RCC 7860 (cell line): Measurements from ENCODE around the gene PTPRF.

Source experiments
- DNase-seq: peaks from one replicate; pipeline ENCODE4 v3.0.0-alpha.2; 2015; ENCODE audit warnings: low spot score
- FAIRE-seq: peaks from 2 replicates; lab custom pipeline; 2012; peaks lifted over from hg19 to GRCh38; lab: Jason Lieb, UNC

Gene PTPRF

DNA sequence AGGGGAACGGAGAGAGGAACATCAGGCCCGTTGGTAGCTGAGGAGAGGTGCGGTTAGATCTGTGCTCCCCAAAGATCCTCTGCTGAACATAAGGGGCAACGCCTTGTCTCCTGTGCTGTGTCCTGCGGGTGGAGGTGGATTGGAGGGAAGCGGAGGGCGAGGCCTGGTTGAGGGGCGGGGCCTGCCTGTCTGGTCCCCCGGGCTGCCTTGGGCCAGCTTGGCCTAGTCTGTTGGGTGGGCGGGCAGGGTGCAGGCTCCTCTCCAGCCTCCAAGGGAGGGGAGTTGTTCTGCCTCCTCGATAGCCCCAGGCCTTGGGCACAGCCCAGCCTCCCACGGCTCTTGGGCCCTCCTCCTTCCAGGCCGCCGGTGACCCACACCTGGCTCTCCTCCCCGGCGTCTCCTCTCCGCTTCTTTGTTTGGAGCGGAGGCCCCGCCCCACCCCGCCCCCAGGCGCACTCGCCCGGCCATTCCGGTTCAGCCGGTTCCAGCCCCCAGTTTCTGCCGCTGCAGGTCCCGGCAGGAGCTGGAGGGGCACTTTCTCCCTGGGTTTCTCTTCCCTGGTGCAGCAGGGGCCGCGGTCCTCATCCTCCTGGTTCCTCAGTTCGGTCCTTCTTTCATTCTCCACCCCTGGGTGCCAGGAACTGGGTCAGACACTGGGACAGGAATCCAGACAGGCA, 19.4 kb downstream of the PTPRF start:
- FAIRE-seq (no peak), DNase-seq (no peak)

- DNase-seq: no peak
- no peak for FAIRE-seq
Measured at GRCh38 chr1:43550598-43551246, 20.0 kb downstream of the PTPRF start.

DNA sequence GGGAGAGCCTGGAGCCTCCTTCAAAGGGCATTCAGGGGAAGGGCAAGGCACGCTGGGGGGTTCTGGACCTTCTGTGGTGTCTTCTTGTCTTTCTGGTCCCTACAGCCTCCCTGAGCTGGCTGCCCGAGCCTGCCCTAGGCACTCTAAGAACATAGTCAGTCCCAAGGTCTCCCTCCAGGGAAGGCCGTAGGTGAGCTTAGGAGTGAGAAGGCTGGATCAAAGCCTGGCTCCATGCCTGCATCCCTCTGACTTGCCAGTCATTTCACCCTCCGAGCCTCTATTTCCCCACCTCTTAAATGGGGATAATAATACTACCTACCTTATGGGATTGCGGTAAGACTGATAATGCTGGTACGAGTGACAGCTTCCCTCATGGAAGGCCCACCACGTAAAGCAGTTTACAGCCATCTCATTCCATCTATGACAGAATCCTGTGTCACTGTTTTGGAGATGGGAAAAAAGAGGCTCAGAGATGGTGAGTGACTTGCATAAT, 20.8 kb downstream of the PTPRF start:
- DNase-seq: no peak
- FAIRE-seq: no peak

DNA sequence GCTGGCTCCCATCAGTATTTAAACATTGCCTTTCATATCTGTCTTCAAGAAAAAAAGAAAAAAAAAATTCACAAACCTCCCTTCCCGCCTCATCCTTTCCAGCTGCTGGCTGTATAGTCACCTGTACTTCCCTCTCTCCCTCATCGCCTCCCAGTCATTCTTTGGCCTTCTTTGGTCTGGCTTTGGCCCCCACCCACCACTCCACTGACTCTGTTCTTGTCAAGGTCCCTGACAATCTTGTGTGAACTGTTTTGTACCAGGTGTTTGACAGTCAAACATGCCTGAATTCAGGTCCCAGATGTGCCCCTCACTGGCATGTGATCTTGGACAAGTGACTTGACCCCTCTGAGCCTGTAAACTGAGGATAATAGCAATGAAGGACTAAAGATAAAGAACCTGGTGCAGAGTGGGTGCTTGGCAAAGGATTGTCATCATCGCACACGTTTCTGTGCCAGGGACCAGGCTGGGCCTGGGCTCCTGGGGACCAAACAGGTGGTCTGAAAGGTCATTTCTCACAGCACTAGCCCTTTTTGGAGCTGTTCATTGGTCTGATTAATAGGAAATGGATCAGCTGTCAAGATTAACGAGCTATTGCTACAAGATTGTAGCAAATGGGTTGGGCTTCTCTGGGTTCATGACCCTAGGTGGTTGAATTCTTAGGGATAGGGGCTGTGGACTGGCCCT, 21.5 kb downstream of the PTPRF start:
- DNase-seq (no peak), FAIRE-seq (no peak)

DNA sequence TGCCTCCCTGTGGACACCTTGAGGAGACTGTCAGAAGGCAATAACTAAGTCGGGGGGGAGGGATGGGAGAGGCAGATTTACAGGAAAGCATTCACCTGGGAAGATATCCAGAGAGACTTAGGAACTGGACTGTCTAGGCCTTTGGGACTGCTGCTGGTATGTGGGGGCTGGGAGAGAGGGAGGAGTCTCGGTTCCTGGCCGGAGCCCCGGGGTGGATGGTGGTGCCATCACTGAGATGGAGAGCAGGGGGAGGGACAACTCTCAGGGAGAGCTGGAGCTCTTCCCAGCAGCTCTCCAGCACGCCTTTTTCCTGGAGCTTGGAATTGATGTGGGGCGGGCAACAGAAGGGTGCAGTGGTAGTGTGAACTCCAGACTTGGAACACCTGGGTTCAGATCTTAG, 22.1 kb downstream of the PTPRF start:
- no peak for DNase-seq

GRCh38 chr1:43554444-43554992, 23.8 kb downstream of the PTPRF start:
- FAIRE-seq (no peak), DNase-seq (no peak)

More for the DNA sequence above, 22.1 kb downstream of the PTPRF start:
- FAIRE-seq: no peak

DNA sequence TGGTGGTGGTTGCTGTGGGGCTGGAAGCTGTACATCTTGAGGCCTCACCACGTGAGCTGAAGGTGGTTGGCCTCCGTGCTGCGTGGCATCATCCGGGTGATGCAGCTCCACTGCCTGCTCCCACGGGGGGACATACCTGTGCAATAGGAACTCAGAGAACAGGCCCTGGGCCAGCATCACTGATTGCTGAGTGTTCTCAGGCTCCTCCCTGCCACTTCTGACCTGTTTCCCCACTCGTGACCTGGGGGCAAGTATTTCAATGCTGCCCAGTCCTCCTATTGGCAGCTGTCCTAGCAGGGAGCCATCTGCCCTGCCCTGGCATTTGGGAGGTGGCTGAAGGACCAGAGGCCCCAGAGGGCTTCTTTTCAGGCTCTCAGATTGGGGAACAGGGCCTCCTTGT, 26.1 kb downstream of the PTPRF start:
- no peak for FAIRE-seq
- DNase-seq: no peak

DNA sequence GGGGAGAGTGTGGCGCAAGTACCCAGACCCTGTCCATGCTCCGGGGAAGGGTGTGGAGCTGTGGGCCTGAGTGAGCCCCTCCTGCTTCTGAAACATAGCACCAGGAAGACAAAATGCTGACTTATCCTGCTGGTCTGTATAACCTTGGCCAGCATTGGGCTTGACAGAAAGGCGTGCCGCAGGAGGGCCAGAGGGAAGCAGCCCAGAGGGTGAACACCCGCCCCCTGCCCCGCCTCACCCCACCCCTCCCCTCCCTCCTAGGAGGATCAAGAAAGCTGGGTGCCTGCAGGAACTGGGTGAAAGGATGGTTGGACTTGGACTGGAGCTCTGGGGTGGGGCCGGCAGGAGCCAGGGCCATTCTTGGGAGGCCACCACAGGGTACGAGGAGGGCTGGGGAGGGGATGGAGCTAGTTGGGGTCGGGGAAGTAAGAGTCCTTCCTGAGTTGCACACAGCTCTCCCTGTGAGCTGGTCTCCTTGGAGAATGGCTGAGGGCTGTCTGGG, 27.1 kb downstream of the PTPRF start:
- no peak for FAIRE-seq

GRCh38 chr1:43558346-43558841, 27.7 kb downstream of the PTPRF start:
- FAIRE-seq (no peak), DNase-seq (no peak)

More for the DNA sequence above, 27.1 kb downstream of the PTPRF start:
- DNase-seq: no peak

DNA sequence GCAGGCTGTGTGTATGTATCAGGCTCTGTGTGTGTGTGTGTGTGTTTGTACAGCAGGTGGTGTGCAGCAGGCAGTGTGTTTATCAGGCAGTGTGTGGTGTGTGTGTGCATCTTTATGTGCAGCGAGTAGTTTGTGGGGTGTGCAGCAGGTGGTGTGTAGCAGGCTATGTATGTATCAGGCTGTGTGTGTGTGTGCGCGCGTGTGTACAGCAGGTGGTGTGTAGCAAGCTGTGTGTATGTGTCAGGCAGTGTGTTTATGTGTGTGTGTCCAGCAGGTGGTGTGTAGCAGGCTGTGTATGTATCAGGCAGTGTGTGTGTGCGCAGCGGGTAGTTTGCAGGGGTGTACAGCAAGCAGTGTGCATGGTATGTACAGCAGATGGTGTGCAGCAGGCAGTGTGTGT, 29.0 kb downstream of the PTPRF start:
- FAIRE-seq (no peak), DNase-seq (no peak)

GRCh38 chr1:43560286-43560685, 29.6 kb downstream of the PTPRF start:
- FAIRE-seq: no peak
- no peak for DNase-seq

GRCh38 chr1:43563876-43564539, 33.3 kb downstream of the PTPRF start:
- FAIRE-seq (no peak), DNase-seq (no peak)

DNA sequence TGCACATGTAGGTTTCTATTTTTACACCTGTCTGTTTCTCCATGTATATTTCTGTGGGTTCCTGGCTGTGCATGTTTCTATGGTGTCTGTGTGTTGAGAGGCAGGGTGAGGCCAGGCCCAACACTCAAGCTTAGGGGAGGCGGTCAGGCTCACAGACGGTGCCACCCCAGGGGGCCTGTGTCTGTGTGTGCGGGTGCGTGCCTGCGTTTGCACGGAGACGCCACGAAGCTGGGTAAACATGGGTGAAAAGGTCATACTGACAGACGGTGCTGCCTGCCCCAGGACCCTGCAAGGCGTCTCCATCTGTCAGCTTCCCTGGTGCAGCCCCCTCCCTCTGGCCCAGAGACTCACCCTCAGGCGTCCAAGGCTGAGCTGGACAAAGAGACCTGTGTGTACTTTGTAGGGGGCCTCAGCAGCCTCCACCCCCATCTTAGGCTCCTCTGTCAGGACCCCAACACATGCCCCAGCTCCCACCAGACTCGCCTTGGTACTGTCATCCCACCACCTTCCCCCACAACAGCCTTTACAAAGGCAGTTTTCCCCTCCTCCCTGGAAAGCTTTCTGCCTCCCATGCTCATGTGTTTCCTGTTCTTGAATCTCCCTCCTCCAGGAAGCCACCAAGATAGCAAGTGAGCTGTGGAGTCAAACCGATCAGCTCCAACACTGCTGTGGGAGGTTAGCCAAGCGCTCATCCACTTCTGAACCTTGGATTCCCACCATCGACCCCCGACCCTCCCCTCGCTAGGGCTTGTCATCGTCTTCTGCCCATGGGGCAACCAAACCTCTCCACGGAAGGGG, 34.1 kb downstream of the PTPRF start:
- no peak for FAIRE-seq
- DNase-seq: no peak

GRCh38 chr1:43565600-43566360, 35.1 kb downstream of the PTPRF start:
- no peak for DNase-seq
- FAIRE-seq: no peak

GRCh38 chr1:43566382-43567044, 35.8 kb downstream of the PTPRF start:
- no peak for FAIRE-seq

GRCh38 chr1:43569175-43569574, 38.5 kb downstream of the PTPRF start:
- FAIRE-seq: no peak
- no peak for DNase-seq

More at GRCh38 chr1:43566382-43567044, 35.8 kb downstream of the PTPRF start:
- DNase-seq: no peak

- no peak for FAIRE-seq
Measured at GRCh38 chr1:43570277-43570676, 39.6 kb downstream of the PTPRF start.

DNA sequence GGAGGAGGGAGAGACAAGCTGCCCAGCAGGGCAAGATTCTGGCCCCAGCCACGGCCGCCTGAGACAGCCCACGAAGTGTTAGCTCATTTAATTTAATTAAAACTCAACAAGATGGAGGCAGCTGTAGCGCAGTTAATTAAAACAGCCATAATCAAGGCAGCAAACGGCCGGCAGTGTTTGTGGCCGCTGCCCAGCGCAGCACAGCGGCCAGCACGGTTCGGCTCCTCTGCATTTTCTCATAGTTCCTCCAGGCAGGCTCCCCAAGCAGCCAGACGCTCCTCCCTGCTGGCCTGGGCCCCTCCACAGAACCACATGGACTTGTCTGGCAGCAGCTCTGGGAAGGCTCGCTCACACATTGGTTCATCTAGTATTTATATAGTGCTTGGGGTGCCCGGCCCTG, 40.0 kb downstream of the PTPRF start:
- FAIRE-seq (no peak), DNase-seq (no peak)

More at GRCh38 chr1:43570277-43570676, 39.6 kb downstream of the PTPRF start:
- no peak for DNase-seq

DNA sequence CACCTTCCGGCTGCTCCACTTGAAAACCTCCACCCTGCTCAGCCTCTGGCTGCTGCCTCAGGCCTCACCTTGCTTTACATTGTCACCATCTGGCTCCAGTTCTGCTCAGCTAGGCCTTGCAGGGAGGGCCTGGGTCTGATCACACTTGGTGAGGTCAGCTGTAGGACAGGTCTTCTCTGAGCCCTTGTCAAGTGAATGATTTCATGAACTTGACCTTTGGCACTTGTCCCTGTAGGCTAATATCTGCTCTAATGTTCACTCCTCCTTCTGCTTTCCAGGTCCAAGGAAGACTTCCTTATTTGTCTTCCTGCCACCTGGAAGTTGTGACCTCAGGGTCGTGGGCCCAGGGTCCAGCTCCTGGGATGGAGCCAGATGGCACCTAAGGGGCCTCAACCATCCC, 41.4 kb downstream of the PTPRF start:
- FAIRE-seq (no peak), DNase-seq (no peak)
